Activated T-helper 1 cell treated with Interleukin-2 at 50 U/mL for 16 hours (primary cell): ENCODE measurements around the gene RHOJ.
"Not testable (repeated sequence)": the region's sequence is repeated elsewhere in the genome, so short reads cannot be mapped to it uniquely, and the experiment has no call there.

ENCODE experiments used
- DNase-seq: peaks from one replicate; pipeline ENCODE4 v3.0.0-alpha.2; 2020; ENCODE audit warnings: low read depth

RHOJ gene

DNA sequence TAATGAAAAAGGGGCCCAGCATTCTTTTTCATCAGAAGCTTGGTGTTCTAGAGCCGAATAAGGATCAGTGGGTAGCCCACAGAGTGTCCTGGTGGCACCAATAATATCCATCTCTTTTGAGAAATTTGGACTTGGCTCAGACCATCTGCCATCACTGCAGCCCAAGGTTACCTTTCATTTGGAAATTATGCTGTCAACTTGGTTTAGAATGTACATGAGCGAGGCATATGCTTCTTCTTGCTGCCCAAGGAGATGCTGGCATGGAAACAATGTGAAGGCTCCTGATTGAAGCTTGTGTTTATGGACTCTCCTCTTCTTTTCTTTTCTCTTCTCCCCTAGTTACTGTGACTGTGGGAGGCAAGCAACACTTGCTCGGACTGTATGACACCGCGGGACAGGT lies 64.5 kb downstream of the RHOJ start:
- no peak for DNase-seq

DNA sequence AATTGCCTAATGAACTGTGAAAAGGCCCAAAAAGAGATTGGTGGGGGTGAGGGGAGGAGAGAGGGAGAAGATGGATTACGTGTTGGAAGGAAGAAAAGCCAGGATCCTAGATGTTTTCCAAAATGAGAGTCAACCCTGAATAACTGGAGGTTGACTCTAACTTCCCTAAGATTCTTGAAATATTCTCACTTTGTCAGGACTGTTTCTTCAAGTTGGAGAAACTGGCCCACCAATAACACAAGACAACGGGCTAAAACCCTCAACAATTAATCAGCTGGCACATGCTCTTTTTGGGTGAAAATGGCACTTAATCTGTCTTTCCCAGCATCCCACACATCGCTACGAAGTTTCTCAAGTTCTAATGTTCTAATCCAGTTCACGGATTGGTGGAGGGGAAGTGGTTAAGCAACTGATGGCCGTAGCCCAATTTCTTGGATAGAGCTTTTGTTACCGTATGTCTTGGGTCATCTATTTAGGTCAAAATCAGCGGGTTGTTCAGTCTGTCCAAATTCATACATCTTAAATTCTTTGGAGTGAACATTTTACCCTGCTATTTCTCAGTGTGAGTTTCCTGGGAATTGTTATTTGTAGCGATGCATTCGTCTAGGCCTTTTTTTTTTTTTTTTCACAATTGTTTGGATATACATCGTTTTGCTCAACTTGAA lies 65.5 kb downstream of the RHOJ start:
- no peak for DNase-seq

DNA sequence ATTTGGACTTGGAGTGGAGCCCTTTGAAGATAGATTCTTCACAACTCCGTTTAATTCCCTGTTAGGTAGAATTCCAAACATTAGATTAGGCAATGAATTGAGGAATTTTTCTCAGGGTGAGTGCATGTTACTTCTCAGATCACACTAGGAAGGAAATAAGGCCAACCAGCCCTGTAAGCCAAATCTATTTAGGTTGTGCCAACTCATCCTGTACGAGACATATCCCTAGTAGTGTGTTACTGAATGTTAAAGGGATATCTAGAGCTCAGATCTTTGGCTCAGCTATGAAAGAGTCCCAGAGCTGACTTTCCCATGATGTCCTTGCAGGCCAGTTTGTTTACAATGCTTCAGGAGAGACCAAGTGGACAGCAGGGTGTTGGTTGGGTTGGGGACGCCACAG lies 68.9 kb downstream of the RHOJ start:
- no peak for DNase-seq

DNA sequence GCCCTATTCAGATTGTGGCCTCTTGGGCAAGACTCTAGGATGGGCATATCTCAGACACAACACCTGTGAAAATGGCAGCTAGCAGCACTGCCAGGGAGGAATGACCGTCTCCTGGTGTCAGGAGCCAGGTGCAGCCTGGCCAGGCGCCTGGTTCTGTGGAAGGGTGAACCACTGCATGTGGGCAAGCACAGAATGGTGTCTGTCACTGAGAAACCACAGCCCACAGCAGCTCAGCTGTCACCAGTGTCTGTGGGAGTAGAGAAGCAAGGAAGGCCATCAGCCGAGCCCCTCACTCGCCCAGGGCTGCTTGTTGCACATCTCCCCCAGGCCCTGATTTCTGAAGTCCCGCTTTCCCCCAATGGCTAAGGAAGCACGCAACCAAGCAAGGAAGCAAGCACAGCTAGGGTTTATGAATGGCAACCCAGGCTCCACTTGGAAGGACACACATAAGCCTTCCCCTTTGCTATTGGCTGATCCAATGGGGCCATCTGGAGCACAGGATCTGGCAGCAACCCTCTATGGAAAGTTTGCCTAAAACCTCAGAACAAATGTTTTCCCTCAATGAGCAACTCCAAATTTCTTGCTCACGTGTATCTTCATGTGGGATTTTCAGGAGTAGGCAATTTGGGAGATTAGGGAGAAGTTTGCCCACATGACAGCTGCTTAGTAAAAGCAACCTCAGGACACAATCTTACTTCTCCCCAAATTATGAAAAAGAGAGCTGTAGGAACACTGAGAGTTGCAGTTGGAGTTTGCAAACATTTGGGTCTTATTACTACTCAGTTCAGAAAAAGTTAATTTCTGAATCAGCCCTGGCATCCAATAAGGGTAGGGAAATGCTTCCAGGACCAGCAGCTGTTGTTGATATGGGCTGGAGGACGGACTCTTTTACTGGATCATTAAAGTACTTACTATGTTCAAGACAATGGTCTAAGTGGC lies 69.7 kb downstream of the RHOJ start:
- no peak for DNase-seq

DNA sequence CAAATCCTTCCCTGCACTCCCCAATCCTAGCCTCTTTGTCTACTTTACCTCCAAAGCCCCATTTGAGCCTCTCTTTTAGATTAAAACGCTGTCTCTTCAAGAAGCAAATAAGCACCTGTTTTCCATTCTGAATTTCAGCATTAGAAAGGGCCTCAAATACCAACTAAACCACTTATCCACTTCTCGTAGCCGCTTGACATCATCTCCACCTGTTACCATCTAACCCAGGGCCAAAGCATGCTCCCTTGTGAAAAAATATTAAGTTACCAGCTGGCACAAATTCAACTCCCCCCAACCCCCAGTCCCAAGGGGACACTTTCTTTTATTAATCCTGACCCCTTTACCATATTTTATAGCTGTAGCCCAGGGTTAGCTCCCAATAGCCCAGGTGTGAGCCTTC lies 71.4 kb downstream of the RHOJ start:
- DNase-seq, result no peak

DNA sequence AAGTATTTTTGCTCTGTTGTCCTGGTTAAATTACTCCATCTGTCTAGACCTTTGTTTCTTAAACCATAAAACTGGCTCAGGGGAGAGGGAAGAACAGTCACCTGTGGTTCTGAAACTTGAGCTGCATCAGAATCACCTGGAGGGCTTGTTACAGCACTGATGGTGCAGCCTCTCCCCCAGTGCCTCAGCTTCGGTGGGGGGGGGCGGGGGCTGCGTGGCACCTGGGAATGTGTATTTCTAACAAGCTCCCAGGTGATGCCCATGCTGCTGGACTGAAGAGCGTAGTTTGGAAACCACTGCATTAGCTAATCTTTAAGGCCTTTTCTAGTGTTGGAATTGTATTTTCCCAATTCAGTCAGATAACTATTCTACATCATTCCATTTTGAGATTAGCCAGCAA lies 71.8 kb downstream of the RHOJ start:
- no peak for DNase-seq

DNA sequence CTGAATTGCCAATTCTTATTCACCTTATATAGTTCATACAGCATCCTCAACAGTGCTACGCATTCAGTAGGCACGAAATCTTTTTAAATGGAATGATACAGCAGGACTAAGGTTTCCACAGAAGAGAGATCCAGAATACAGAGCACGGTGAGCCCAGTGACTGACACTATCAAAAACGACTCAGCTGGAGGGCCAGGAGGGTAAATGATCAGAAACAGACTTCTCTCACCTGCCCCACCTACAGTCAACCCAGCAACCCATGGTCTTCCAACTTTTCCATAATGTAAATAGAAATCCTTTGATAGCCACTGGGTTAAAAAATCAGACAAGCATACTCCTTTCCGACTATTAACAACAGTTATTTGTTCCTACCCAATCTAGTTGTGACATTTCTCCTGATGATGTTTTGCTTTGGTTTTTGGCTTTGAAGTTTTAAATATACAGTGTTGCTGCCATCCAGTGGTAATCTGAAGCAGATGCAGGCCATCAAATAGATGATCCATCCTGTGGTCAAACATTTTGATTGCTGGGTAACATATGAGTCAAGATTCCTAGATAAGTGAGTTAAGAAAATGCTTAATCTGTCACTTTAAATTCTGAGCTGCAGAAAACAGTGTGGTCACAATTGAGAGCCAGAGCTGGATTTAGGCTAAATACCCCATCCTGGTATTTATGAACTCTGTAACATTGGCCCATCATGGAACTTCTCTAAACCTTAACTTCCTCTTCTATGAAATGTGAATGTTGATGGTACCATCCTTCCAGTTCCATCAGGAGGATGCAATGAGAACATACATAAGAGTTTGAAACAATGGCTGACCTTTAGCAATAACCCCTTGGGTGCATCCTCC lies 72.5 kb downstream of the RHOJ start:
- no peak for DNase-seq

DNA sequence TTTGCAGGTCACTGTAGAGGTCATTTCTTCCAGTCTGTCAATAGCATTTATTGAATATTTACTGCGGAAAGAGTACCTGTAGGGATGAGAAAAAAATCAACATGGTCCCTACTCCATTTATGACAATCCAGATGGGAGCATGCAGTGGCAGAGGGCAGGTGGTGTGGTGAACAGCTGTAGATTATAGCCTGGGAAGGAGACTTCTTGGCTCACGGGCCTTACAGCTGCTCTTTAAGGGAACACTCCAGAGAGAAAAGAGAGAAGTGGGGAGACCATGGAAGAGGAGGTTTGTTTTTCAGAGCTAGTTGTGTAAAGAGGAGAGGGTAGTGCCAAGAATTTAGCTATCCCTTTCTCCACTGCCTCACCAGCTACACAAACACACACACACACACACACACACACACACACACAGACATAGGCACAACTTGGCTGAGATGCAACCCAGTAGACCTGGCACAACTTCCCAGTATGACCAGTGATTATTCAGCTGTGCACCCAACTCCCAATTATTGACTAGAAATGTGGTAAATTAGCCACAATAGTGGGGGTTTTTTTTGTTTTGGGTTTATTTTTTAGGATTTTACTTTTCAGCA lies 73.4 kb downstream of the RHOJ start:
- no peak for DNase-seq

DNA sequence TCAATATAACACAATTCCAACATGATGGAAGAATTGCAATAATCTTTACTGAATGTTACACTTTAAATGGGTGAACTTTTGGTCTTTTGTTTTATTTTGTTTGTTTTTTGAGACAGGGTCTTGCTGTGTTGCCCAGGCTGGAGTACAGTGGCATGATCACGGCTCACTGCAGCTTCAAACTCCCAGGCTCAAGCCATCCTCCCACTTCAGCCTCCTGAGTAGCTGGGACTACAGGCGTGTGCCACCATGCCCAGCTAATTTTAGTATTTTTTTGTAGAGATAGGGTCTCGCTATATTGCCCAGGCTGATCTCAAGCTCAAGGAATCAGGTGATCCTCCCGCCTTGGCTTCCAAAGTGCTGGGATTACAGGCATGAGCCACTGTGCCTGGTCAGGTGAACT lies 75.7 kb downstream of the RHOJ start:
- not testable (repeated sequence) for DNase-seq

DNA sequence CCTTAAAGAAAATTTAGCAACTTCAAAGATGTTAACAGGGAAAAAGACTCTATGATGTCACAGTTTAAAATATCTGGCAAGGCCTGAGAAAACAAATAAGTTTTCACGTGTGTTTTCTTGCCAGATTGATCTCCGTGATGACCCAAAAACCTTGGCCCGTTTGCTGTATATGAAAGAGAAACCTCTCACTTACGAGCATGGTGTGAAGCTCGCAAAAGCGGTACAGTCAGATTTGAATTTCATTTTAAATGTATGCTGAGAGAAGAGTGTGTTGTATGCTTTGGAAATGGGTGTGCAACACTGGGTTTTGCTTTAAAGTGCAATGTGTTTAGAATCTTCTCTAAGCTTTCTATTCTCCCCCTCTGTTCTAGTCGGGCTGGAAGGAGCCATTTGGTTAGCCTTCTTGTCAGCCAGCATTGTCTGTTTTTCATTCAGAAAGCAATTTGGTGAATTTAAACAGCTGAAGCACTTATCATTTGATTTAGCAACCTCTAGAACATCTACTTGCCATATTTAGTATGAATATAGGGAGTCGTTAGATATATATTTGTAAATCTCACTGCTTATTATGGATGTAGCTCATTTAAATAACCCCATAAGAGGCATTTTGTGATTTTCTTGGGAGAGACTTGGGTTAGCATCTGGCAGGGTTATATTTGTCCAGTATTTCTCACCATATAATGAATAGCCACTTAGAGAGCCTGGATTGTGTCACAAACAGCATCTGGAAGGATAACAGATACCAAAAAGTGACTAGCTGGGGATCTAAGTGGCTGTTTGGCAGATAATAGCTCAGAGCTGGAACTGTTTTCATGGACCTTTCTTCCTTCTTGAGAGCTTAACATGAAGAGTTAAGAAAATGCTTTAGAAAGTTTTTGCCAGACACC lies 79.0 kb downstream of the RHOJ start:
- DNase-seq, result no peak

DNA sequence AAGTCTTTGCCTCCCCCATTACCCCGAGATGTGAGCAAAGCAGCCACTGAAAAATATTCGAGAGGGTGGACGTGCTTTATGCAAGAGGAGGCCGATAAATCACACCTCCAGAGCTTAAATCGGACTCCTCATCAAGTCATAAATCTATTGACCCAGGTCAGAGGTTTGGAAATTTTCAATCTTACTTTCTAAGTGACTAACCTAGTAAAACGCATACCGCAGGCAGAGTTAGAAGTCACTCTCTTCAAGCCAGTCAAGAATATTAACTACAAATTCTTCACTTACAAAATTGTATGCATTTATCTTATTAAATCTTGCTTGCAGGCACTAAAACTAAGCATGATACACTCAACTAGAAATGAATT lies 79.6 kb downstream of the RHOJ start:
- no peak for DNase-seq

DNA sequence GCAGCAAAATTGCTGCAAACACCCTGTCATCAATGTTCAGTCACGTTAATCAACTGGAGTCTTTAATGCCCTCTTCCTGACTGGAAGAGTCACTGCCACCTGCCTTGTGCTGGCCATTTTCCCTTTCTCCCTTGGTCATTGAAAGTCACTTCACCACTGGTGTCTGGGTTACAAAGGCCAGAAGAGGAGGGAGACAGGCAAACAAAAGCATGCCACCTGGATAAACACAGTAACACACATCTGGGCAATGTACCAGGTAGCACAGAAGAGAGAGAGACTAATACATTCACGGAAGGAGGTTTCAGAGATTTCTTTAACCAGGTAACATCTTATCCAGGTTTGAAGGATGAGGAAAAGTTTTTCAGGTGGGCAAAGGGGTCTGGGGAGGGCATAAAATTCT lies 81.8 kb downstream of the RHOJ start:
- no peak for DNase-seq

DNA sequence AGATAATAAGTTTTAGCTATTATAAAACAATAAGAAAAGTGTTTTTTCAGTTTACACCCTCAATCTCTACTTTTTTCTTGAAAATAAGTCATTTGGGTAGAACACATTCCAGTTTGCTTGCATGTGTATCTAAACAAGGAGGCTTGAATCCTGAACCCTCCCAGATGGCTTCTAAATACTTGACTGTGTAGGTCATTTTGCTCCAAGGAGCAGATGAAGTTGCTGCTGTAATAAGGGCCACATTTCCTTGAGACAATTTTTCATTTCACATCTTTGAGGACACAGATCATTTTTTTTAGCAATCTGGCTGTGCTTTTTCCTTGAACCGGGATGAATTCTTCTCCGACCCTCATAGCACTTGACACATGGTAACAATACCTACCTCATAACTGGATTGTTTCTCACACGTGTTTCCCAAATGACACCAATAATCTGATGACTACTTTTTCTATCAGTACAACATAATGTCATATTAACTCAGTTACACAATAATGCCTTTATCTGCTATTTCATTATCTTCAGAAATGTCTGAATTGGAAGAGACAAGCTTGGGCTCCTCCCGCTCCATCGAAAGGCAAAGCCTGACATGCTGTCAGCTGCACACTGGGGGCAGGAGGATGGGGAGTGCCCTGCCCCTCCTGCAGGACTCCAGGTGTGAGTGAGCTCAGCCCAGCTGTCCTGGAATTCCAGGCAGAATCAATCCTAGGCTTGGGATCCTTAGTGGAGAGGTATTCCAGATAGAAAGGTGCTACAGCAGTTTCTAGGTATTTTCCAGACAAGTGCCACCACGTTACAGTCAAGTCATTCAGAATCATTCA lies 83.6 kb downstream of the RHOJ start:
- no peak for DNase-seq

DNA sequence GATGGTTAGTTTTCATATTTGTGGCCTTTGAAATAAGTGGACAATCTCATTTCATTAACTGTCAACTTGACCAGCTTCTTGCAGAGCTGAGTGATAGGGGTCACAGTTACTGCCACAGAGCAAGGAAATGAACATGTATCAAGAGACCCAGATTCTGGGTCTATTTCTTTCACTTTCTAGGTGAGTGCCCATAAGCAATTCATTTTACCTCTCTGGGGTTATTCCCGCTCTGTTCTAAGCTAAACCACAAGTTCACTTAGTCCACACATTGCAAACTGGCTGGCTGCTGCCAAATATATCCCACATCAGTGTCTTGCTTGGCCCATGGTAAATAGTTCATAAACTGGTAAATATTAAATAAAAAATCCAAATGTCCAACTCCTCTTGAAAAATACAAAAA lies 84.6 kb downstream of the RHOJ start:
- no peak for DNase-seq

DNA sequence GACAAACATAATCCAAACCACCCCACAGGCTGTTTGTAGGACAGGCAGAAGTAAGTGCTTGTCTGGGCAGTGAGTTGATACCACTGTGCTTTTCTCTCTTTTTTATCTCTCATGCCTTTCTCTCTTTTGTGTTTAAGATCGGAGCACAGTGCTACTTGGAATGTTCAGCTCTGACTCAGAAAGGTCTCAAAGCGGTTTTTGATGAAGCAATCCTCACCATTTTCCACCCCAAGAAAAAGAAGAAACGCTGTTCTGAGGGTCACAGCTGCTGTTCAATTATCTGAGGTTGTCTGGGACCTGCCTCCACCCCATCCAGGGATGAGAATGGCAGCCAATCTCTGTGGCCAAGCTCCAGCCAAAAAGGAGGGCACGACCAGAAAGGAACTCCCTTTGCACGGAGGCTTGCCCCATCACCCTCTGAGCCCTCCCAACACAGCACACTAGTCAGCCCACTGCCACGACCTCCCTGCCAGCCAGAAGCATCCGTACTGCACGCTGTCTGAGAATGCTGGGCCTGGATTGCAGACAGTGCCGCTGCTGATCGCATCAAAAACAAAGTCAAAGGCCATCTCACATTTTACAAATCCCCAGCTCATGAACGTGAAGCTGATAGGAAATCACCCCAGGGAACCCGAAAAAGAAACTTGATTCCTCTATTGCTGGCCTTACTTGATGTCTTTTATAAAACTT lies 86.6 kb downstream of the RHOJ start:
- DNase-seq, result no peak

DNA sequence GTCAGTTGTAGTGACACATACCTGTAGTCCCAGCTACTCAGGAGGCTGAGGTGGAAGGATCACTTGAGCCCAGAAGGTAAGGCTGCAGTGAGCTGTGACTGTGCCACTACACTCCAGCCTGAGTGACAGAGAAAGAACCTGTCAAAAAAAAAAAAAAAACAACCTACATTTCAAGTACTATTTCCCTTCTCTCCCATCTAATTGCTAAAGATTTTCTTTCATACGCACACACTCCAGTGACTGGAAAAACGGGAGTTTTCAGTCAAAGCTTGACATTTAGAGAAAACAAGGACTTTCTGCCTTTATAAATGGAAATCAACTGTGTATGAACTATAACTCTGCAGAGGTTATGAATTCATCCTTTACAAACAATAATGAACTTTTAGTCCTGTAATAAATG lies 88.6 kb downstream of the RHOJ start:
- DNase-seq, result no peak

DNA sequence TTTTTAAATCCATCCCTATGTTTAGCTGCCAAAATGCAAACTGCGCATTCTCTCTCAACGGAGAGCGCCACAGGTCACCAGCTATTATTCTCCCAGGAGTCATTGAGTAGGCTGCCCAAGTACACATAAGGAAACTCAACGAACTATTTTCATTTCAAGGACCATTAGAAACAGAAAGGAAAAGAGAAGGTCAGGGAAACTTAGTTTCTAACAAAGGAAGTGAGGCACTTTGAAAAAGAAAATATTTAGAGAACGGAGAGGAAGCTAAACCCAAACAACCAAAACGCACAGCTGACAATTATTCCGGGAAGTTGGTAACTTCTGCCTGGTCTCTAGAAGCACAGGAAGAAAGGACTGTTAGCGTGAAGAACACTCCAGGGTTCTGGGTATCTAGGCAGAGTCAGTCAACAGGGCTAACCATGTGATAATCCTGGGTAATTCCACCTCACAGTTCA lies 91.0 kb downstream of the RHOJ start:
- DNase-seq, result no peak

DNA sequence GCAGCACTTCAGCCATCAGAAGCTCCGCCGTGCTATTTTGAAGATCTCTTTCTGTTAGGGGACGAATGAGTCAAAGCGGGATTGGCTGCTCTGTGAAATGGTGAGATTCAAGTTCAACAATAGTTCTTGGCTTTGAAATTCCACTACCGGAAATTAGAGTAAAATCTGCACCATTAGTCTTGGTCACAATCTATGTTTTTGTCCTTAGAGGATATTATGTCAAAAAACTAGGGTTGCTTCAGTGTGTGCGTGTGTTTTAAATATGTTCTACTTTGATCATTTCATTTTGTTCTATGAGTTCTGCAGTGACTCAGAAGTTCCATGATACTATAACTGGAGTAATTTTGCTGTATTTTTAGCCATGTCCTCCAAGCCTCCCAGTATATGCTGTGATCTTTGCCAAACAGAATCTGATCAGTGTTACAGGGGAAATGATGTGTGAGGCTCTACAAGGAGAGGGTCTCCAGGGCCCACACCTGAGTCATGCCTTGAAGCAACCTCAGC lies 91.9 kb downstream of the RHOJ start:
- DNase-seq, result no peak

DNA sequence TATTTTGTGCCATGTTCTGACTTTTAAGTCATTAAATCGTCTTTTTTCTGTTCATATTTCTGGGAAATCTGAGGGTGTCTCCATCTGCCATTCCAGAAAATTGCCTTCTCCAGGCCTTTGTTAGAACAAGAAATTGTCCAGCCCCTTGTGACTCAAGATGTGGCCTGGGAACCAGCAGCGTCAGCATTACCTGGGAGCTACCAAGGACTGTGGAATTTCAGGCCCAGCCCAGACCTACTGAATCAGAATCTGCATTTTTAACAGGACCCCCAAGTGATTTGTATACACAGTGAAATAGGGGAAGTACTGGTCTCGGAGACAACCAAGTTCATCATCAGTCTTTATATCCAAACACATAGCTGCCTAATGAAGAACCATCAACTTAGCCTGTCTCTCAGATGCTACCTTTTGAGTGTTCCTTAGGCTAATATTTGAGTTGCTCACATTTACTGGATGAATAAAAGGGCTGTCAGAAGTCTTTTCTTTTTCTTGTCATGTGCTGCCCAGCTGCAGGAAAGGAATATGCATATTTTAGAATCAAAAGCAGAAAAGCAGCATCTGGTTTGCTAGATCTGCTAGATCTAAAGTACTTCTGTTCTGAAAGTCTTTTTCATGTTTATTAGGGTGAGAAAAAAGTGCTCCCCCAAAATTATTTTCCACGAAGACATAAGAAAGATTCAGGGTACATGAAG lies 93.3 kb downstream of the RHOJ start:
- DNase-seq, result no peak
